ENCODE data around the gene GNG14. TPM values are rescaled to one million over a fixed set of nuclear protein-coding genes. Genes with fewer than 3 reads are reported as not detected.
"Not testable (repeated sequence)": the region's sequence is repeated elsewhere in the genome, so short reads cannot be mapped to it uniquely, and the experiment has no call there.

Gene GNG14
- total RNA-seq, 4 donors from 2014 or later: not detected

- WGBS: 89% methylated on average over 17 of the region's 17 CpGs
- Histone ChIP-seq H3K27ac (replicated peaks in 1 of 4) (no peak overlapping the region), H3K9me3 (no peaks in the 10 kb centered on the region), H3K4me3 (no peak overlapping the region), H3K4me1 (peaks cover 0 to 4% (median 2%) of the 10 kb centered on the region in 4 donors), H3K36me3 (peaks cover 81 to 98% (median 96%) of the 10 kb centered on the region in 4 donors), H3K27me3 (no peaks in the 10 kb centered on the region)
- intact Hi-C loops (cut with DNase I): no loop called here
- no peak for TF ChIP-seq POLR2AphosphoS5 (IDR thresholded peaks at IDR 0.05)
- TF ChIP-seq CTCF (IDR thresholded peaks at IDR 0.05): no peak
- DNase-seq (ENCODE audit: extremely low spot score): no peak
Measured at GRCh38 chr19:12711187-12711586, 23.4 kb downstream of the GNG14 start.

- 72% methylated on average over 7 of the region's 14 CpGs for WGBS
- H3K4me1 ChIP-seq: peaks cover 0 to 11% (median 6%) of the 10 kb centered on the region in 4 donors
- H3K9me3 ChIP-seq; DNase-seq (ENCODE audit: extremely low spot score); H3K27me3 ChIP-seq; intact Hi-C loops (cut with DNase I); H3K27ac ChIP-seq (replicated peaks in 1 of 4); H3K4me3 ChIP-seq: not testable (repeated sequence)
- peaks cover 78 to 98% (median 96%) of the 10 kb centered on the region in 4 donors for H3K36me3 ChIP-seq
- TF ChIP-seq CTCF (IDR thresholded peaks at IDR 0.05): peak; percentile 24 to 49 (median 36)
Measured at GRCh38 chr19:12712077-12712476, 24.3 kb downstream of the GNG14 start.

- H3K36me3 ChIP-seq: peaks cover 83 to 98% (median 92%) of the 10 kb centered on the region in 4 donors
- 94% methylated on average over 9 of the region's 9 CpGs for WGBS
- intact Hi-C loops (cut with DNase I): not testable (repeated sequence)
Measured at GRCh38 chr19:12713304-12713703, 25.5 kb downstream of the GNG14 start.

GRCh38 chr19:12715102-12715501 is 27.3 kb downstream of the GNG14 start:
- H3K4me1 ChIP-seq: peaks cover 12 to 30% (median 28%) of the 10 kb centered on the region in 4 donors
- no peak overlapping the region for H3K27ac ChIP-seq (replicated peaks in 1 of 4)
- 90% methylated on average over 6 of the region's 15 CpGs for WGBS
- intact Hi-C loops (cut with DNase I): no loop called here
- TF ChIP-seq CTCF (IDR thresholded peaks at IDR 0.05) (no peak), EP300 (IDR thresholded peaks at IDR 0.05) (no peak), POLR2A (IDR thresholded peaks at IDR 0.05; ENCODE audit: low read depth) (no peak), POLR2AphosphoS5 (IDR thresholded peaks at IDR 0.05) (no peak)
- H3K36me3 ChIP-seq: peaks cover 70 to 90% (median 84%) of the 10 kb centered on the region in 4 donors
- no peaks in the 10 kb centered on the region for H3K27me3 ChIP-seq
- no peaks in the 10 kb centered on the region for H3K9me3 ChIP-seq
- no peak overlapping the region for H3K4me3 ChIP-seq
- no peak for DNase-seq (ENCODE audit: extremely low spot score)

More at GRCh38 chr19:12713304-12713703, 25.5 kb downstream of the GNG14 start:
- H3K27ac ChIP-seq (replicated peaks in 1 of 4); DNase-seq (ENCODE audit: extremely low spot score); H3K9me3 ChIP-seq; H3K4me3 ChIP-seq; H3K27me3 ChIP-seq: not testable (repeated sequence)
- peaks cover 0 to 12% (median 11%) of the 10 kb centered on the region in 4 donors for H3K4me1 ChIP-seq

GRCh38 chr19:12715929-12716328 is 28.1 kb downstream of the GNG14 start:
- H3K4me3 ChIP-seq: no peak overlapping the region
- DNase-seq (ENCODE audit: extremely low spot score): no peak
- no peaks in the 10 kb centered on the region for H3K9me3 ChIP-seq
- peaks cover 62 to 82% (median 76%) of the 10 kb centered on the region in 4 donors for H3K36me3 ChIP-seq
- H3K27ac ChIP-seq (replicated peaks in 1 of 4): peak overlapping the region in 1 of 4 donors; percentile 13
- intact Hi-C loops (cut with DNase I): no loop called here
- TF ChIP-seq CTCF (IDR thresholded peaks at IDR 0.05): no peak
- TF ChIP-seq EP300 (IDR thresholded peaks at IDR 0.05): no peak
- no peak for TF ChIP-seq POLR2AphosphoS5 (IDR thresholded peaks at IDR 0.05)
- TF ChIP-seq POLR2A (IDR thresholded peaks at IDR 0.05; ENCODE audit: low read depth): no peak
- WGBS: 97% methylated on average over 3 of the region's 3 CpGs
- H3K27me3 ChIP-seq: no peaks in the 10 kb centered on the region
- peaks cover 20 to 38% (median 36%) of the 10 kb centered on the region in 4 donors for H3K4me1 ChIP-seq

Data from esophagus muscularis mucosa (tissue), 4 donors.